Liver (tissue), 9 donors: ENCODE measurements around the gene PTPN2. TPM values are rescaled to one million over a fixed set of nuclear protein-coding genes. Genes with fewer than 3 reads are reported as not detected.
A peak's percentile ranks its signal among the peaks of the same experiment; 100 is the strongest.

ENCODE experiments used
- DNase-seq: peaks from one replicate; pipeline ENCODE4 v3.0.0-alpha.2; 2017; ENCODE audit warnings: low spot score
- H3K27ac ChIP-seq, 2 donors: one replicate each; pipeline ENCODE4 v1.7.0; 2013; ENCODE audit warnings: inconsistent platforms in 2 of 2, low read length in 2 of 2, control low read depth in 1 of 2, low read depth in 1 of 2, mild to moderate bottlenecking in 1 of 2
- H3K27me3 ChIP-seq, 4 donors: one replicate each; pipeline versions ENCODE4 v1.6.1 to v1.7.0; 2013; ENCODE audit warnings: low read length in 3 of 4, inconsistent platforms in 1 of 4, mild to moderate bottlenecking in 1 of 4, moderate library complexity in 1 of 4; ENCODE audit not compliant: control insufficient read depth in 4 of 4, insufficient read depth in 4 of 4
- H3K36me3 ChIP-seq, 4 donors: one replicate each; pipeline versions ENCODE4 v1.6.1 to v1.7.0; 2013; ENCODE audit warnings: low read length in 3 of 4, mild to moderate bottlenecking in 3 of 4, low read depth in 1 of 4, moderate library complexity in 1 of 4; ENCODE audit not compliant: control insufficient read depth in 4 of 4, insufficient read depth in 3 of 4
- H3K4me1 ChIP-seq, 4 donors: one replicate each; pipeline versions ENCODE4 v1.6.1 to v1.7.0; 2013; ENCODE audit warnings: low read length in 3 of 4, mild to moderate bottlenecking in 3 of 4, moderate library complexity in 1 of 4; ENCODE audit not compliant: control insufficient read depth in 4 of 4, insufficient read depth in 4 of 4
- H3K4me3 ChIP-seq, 3 donors: one replicate each; pipeline versions ENCODE4 v1.6.1 to v1.7.0; 2013; ENCODE audit warnings: low read length in 3 of 3, control low read depth in 1 of 3, low read depth in 1 of 3, mild to moderate bottlenecking in 1 of 3
- H3K9ac ChIP-seq, 2 donors: one replicate each; pipeline ENCODE4 v1.7.0; 2013; ENCODE audit warnings: low read length in 2 of 2, mild to moderate bottlenecking in 2 of 2, moderate library complexity in 2 of 2, control low read depth in 1 of 2, low read depth in 1 of 2
- H3K9me3 ChIP-seq, 4 donors: one replicate each; pipeline versions ENCODE4 v1.6.1 to v1.7.0; 2013; ENCODE audit warnings: low read length in 3 of 4; ENCODE audit not compliant: control insufficient read depth in 4 of 4
- ATF3 ChIP-seq: IDR thresholded peaks from 2 replicates; pipeline ENCODE4 v1.6.1; 2016; ENCODE audit warnings: antibody characterized with exemption
- CTCF ChIP-seq: fragments of 150-350 bp; IDR thresholded peaks from 2 replicates; pipeline ENCODE4 v1.5.1; 2017; ENCODE audit warnings: improper control_type of control experiment, low read depth, low read length; ENCODE audit not compliant: missing input control
- EGR1 ChIP-seq, 2 donors: IDR thresholded peaks; 2 replicates each; pipeline ENCODE4 v1.6.1; 2016 to 2018; ENCODE audit warnings: antibody characterized with exemption in 2 of 2, low read depth in 2 of 2
- FOXA1 ChIP-seq: IDR thresholded peaks from 2 replicates; pipeline ENCODE4 v1.6.1; 2016; ENCODE audit warnings: antibody characterized with exemption
- FOXA2 ChIP-seq: IDR thresholded peaks from 2 replicates; pipeline ENCODE4 v1.6.1; 2016; ENCODE audit warnings: antibody characterized with exemption
- GABPA ChIP-seq, 2 donors: IDR thresholded peaks in 1 of 2; conservative IDR thresholded peaks in 1 of 2; 2 replicates each; pipeline ENCODE4 v1.6.1; 2016; ENCODE audit warnings: antibody characterized with exemption in 2 of 2, mild to moderate bottlenecking in 1 of 2, moderate library complexity in 1 of 2
- HNF4A ChIP-seq, 2 donors: conservative IDR thresholded peaks; 2 replicates each; pipeline ENCODE4 v1.6.1; 2016; ENCODE audit warnings: antibody characterized with exemption in 2 of 2, mild to moderate bottlenecking in 2 of 2
- HNF4G ChIP-seq: IDR thresholded peaks from 2 replicates; pipeline ENCODE4 v1.6.1; 2016; ENCODE audit warnings: antibody characterized with exemption
- JUND ChIP-seq, 2 donors: IDR thresholded peaks; 2 replicates each; pipeline ENCODE4 v1.6.1; 2016; ENCODE audit warnings: antibody characterized with exemption in 2 of 2
- MAX ChIP-seq: IDR thresholded peaks from 2 replicates; pipeline ENCODE4 v1.6.1; 2016; ENCODE audit warnings: antibody characterized with exemption
- NR2F2 ChIP-seq: IDR thresholded peaks from 2 replicates; pipeline ENCODE4 v1.6.1; 2016; ENCODE audit warnings: antibody characterized with exemption
- RAD21 ChIP-seq, 2 donors: IDR thresholded peaks; 2 replicates each; pipeline ENCODE4 v1.6.1; 2016; ENCODE audit warnings: antibody characterized with exemption in 2 of 2, mild to moderate bottlenecking in 2 of 2
- REST ChIP-seq: IDR thresholded peaks from 2 replicates; pipeline ENCODE4 v1.6.1; 2016; ENCODE audit warnings: antibody characterized with exemption, mild to moderate bottlenecking
- RXRA ChIP-seq, 2 donors: IDR thresholded peaks; 2 replicates each; pipeline ENCODE4 v1.6.1; 2017 to 2018; ENCODE audit warnings: antibody characterized with exemption in 2 of 2, mild to moderate bottlenecking in 1 of 2
- SP1 ChIP-seq: IDR thresholded peaks from 2 replicates; pipeline ENCODE4 v1.6.1; 2018; ENCODE audit warnings: antibody characterized with exemption, mild to moderate bottlenecking
- TAF1 ChIP-seq: conservative IDR thresholded peaks from 2 replicates; pipeline ENCODE4 v1.6.1; 2016; ENCODE audit warnings: antibody characterized with exemption, mild to moderate bottlenecking
- YY1 ChIP-seq: IDR thresholded peaks from 2 replicates; pipeline ENCODE4 v1.6.1; 2016; ENCODE audit warnings: antibody characterized with exemption, mild to moderate bottlenecking
- ZBTB33 ChIP-seq: IDR thresholded peaks from 2 replicates; pipeline ENCODE4 v1.6.1; 2016; ENCODE audit warnings: antibody characterized with exemption
- WGBS: extraction: QIAGEN DNeasy Blood & Tissue Kit; methylation state at CpG from one replicate; pipeline ENCODE4 v1.1.7; 2013; 5-methylcytosine and 5-hydroxymethylcytosine counted together
- polyA plus RNA-seq, 2 donors: library from polyadenylated mRNA; stranded (reverse) in 1 of 2; unstranded in 1 of 2; fragments of 200-250 nt in 1 of 2; fragments of >200 nt in 1 of 2; fragmentation: Nextera tagmentation in 1 of 2; extraction: Ambion mirVana in 1 of 2; gene quantifications; one replicate each; pipeline versions ENCODE4 v1.2.1 to v1.2.3, GENCODE V29; 2013 to 2015
- total RNA-seq, 2 donors: library from RNA; depleted of rRNA; stranded (reverse); fragments of >200 nt; gene quantifications; one replicate each; pipeline ENCODE4 v1.2.3, GENCODE V29; 2014
- donor health status: healthy.
- donor health status: healthy.
- donor health status: healthy.
- donor health status: healthy.
- donor health status: healthy.

Gene PTPN2
- total and polyA plus RNA-seq, 4 donors = 9.2 to 21.2 (median 14.9) TPM

- WGBS = 36% methylated on average over 6 of the region's 6 CpGs
- Histone ChIP-seq H3K27me3 (no peaks in the 10 kb centered on the region), H3K9ac (peak overlapping the region in 1 of 2 donors; percentile 17), H3K27ac (peak overlapping the region; percentile 73 to 85), H3K9me3 (no peaks in the 10 kb centered on the region), H3K4me3 (peak overlapping the region in 2 of 3 donors; percentile 8 to 17), H3K4me1 (peaks cover 0 to 24% (median 17%) of the 10 kb centered on the region in 4 donors), H3K36me3 (peaks cover 2 to 20% (median 16%) of the 10 kb centered on the region in 4 donors)
- TF ChIP-seq RAD21 (IDR thresholded peaks at IDR 0.05) (no peak), SP1 (no peak), REST (no peak), HNF4G (no peak), CTCF (no peak), NR2F2 (no peak), EGR1 (IDR thresholded peaks at IDR 0.05; ENCODE audit: low read depth in 2 of 2) (no peak), TAF1 (no peak), FOXA1 (no peak), FOXA2 (no peak), GABPA (IDR thresholded peaks at IDR 0.05 in 1 of 2, conservative IDR thresholded peaks at IDR 0.05 in 1 of 2) (no peak), ATF3 (no peak), RXRA (IDR thresholded peaks at IDR 0.05) (no peak), YY1 (no peak), JUND (IDR thresholded peaks at IDR 0.05) (no peak), ZBTB33 (no peak), MAX (no peak), HNF4A (conservative IDR thresholded peaks at IDR 0.05) (no peak)
- no peak for DNase-seq
These were observed 63.5 kb downstream of the PTPN2 start for GRCh38 chr18:12820506-12820905.
